Measurements from ENCODE around the gene OR11H12. TPM values are rescaled to one million over a fixed set of nuclear protein-coding genes. Genes with fewer than 3 reads are reported as not detected.
"Not testable (repeated sequence)": the region's sequence is repeated elsewhere in the genome, so short reads cannot be mapped to it uniquely, and the experiment has no call there.

Gene OR11H12, protein sequence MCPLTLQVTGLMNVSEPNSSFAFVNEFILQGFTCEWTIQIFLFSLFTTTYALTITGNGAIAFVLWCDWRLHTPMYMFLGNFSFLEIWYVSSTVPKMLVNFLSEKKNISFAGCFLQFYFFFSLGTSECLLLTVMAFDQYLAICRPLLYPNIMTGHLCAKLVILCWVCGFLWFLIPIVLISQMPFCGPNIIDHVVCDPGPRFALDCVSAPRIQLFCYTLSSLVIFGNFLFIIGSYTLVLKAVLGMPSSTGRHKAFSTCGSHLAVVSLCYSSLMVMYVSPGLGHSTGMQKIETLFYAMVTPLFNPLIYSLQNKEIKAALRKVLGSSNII
- 0.23 TPM in 1 of 2 replicates, not detected in the other for total RNA-seq (2014; rRNA removed; shearing (Covaris generic))

DNA sequence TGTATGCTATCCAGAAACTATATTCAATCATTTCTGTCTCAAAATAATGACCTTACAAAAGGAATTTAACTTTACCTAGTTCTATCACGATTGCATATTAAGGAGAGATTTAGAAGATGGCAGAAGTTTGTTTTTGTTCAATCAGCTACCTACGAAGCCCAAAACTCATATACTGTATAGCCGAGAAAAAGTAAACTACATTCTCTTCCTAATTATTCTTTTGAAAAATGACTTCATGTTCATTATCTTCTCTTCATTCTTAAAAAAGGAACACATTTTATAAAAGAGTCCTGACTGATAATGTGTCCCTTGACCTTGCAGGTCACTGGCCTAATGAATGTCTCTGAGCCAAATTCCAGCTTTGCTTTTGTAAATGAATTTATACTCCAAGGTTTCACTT is at the start of gene OR11H12:
Gene OR11H12, plus strand, starts transcription at position 301 of the 400 bp plus-strand sequence. Its CDS starts 0 bp downstream, at position 301.
- H3K4me1 ChIP-seq; DNase-seq; H3K27me3 ChIP-seq; H3K4me3 ChIP-seq; H3K27ac ChIP-seq; H3K9me3 ChIP-seq (replicated peaks); H3K36me3 ChIP-seq: not testable (repeated sequence)

DNA sequence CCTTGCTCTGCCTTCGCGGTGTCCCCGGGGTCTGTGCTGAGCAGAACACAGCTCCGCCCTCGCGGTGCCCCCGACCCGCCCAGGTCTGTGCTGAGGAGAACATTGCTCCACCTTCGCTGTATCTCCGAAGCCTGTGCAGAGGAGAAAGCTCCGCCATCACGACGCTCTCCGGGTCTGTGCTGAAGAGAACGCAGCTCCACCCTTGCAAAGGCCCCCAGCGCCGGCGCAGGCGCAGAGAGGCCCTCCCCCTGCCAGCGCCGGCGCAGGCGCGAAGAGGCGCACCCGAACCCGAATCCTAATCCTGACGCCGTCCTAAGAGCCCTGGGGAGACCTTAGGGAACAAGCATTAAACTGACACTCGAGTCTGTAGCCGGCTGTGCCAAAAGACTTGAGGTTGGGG is 18.0 kb upstream of the OR11H12 start:
- not testable (repeated sequence) for H3K9me3 ChIP-seq (replicated peaks); H3K4me3 ChIP-seq; H3K27ac ChIP-seq; H3K4me1 ChIP-seq; H3K27me3 ChIP-seq; DNase-seq; H3K36me3 ChIP-seq

DNA sequence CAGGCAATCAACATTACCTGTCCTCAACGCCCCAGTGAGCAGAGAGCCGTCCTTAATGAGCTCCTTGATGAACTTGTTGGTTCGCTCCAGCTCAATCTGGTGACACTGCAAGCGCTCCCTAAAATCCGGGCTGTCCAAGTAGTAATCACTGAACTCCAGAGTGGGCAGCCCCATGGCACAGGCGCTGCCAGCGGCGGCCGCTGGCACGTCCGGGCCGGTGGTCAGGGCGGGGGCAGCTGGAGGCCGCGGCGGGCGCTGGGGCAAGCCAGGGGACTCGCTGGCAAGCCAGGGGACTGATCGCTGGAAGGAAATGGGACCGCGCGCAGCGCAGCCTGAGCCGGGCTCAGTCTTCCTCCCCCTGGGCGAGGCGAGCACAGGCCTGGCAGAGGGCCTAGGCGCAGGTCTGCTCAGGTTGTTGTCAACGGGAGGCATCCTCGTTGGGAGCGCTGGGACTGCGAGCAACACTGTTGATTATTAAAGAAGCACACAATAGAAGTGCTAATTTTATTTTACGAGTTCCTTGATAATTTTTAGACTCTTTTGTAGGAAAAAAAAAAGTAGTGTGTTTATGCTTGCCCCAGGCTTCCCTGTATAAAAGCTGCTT is 25.8 kb downstream of the OR11H12 start:
- not testable (repeated sequence) for H3K27ac ChIP-seq; H3K4me3 ChIP-seq; H3K36me3 ChIP-seq; H3K4me1 ChIP-seq; DNase-seq; H3K9me3 ChIP-seq (replicated peaks); H3K27me3 ChIP-seq

DNA sequence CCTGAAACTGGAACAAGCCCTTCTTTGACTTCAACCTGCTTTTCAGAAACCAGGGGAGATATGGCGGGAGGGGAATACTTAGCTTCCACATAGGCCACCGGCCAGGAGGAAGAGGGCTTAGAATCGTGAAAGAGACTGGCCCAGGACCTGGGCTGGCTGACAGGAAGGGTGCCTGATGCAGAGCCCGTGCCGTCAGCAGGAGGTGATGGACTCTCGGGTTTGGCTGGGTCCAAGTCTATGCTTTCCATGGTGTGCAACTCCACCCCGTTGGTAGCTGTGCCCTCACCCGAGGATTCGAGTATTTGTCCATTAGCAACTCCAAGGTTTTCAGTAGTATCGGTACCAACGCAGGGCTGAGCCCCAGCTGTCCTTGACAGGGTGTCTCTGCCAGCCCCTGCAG is 35.1 kb downstream of the OR11H12 start:
- not testable (repeated sequence) for H3K4me3 ChIP-seq; H3K27me3 ChIP-seq; H3K27ac ChIP-seq; H3K4me1 ChIP-seq; H3K9me3 ChIP-seq (replicated peaks); H3K36me3 ChIP-seq; DNase-seq

DNA sequence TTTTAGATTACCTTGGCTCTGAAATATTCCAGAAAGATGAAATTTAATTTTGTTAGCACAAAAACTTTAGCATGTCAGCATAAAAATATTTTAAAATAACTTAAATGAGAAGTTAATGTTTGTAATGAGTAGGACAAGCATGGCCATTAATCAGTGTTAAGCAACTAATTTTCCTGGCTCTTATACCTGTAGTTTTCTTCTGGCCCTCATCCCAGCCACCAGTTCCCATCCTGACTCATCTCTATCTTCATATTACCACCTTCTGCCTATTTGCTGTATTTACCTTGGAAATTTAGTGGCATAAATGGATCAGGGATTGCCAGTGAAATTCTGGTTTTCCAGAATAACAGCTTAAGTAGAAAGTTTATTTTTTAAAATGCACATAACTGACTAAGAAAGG is 37.1 kb downstream of the OR11H12 start:
- not testable (repeated sequence) for H3K9me3 ChIP-seq (replicated peaks); H3K27ac ChIP-seq; H3K4me3 ChIP-seq; H3K27me3 ChIP-seq; H3K36me3 ChIP-seq; DNase-seq; H3K4me1 ChIP-seq

DNA sequence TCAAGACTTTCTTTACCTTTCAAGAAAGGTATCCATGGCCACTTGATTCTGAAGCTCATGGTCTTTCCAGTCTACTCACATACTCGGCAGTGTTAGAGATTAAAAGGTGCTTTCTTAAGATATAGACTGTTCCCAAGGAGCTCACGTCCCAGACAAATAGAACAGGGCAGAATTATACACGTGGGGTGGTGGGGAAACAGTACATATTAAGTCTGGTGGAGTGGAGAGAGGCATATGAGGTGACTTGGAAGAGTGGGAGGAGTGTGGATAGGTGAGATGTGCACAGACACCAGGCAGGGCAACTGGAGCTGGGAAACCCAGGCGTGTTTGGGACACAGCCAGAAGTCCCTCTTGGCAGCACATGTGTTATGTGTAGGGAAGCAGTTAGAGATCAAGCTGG is 37.9 kb downstream of the OR11H12 start:
- not testable (repeated sequence) for H3K9me3 ChIP-seq (replicated peaks); H3K4me1 ChIP-seq; H3K27me3 ChIP-seq; H3K4me3 ChIP-seq; DNase-seq; H3K36me3 ChIP-seq; H3K27ac ChIP-seq

DNA sequence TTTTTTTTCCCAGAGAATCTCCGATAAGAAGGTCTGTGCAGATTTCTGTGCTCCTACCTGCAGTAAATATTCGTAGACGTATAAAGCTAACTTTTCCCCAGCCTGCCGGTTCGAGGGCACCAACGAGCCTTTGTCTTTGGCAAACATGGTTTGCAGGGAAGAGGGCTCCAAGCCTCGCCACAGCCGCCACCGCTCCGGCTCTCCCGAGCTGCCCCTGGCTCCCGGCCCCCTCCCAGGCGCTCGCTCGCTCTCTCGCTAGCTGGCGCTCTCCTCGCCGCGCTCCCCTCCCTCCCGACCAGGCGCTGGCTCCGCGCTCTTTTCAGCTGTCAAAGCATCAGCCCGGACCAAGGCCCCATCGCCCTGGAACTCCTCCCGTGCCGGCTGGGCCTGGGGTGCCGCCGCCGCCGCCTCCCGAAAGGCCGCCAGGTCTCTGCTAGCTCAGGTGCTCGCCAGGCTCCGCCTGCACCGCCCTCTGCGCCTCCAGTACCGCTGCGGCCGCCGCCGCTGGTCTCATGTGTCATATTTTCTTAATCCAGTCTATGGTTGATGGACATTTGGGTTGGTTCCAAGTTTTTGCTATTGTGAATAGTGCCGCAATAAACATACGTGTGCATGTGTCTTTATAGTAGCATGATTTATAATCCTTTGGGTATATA is 45.3 kb downstream of the OR11H12 start:
- not testable (repeated sequence) for H3K27ac ChIP-seq; H3K4me3 ChIP-seq; H3K4me1 ChIP-seq; DNase-seq; H3K36me3 ChIP-seq; H3K27me3 ChIP-seq; H3K9me3 ChIP-seq (replicated peaks)

Measured in SJCRH30 (cell line).